NT2/D1 (cell line): ENCODE data around the gene ZNF652.

ENCODE experiments used
- DNase-seq: peaks from one replicate; pipeline ENCODE4 v3.0.0-alpha.2; 2011; ENCODE audit warnings: low read depth, low spot score
- H3K27me3 ChIP-seq: 2 replicates; pipeline ENCODE4 v1.6.0; 2011; ENCODE audit warnings: mild to moderate bottlenecking; ENCODE audit not compliant: insufficient read length, insufficient read depth
- H3K36me3 ChIP-seq: 2 replicates; pipeline ENCODE4 v1.6.1; 2011; ENCODE audit warnings: mild to moderate bottlenecking, low read length, mixed read lengths; ENCODE audit not compliant: insufficient read depth, insufficient read length
- H3K4me1 ChIP-seq: 2 replicates; pipeline ENCODE4 v1.5.1; 2011; ENCODE audit not compliant: insufficient read depth, insufficient read length
- H3K4me3 ChIP-seq: 2 replicates; pipeline ENCODE4 v1.5.1; 2011; ENCODE audit warnings: low read depth; ENCODE audit not compliant: insufficient read length
- H3K9ac ChIP-seq: 2 replicates; pipeline ENCODE4 v1.6.0; 2011; ENCODE audit warnings: low read depth; ENCODE audit not compliant: insufficient read length
- H3K9me3 ChIP-seq: 2 replicates; pipeline ENCODE4 v1.5.1; 2011; ENCODE audit warnings: mild to moderate bottlenecking, low read length; ENCODE audit not compliant: insufficient read depth
- SUZ12 ChIP-seq: IDR thresholded peaks from 2 replicates; pipeline ENCODE4 v1.6.1; 2011; ENCODE audit not compliant: insufficient read length, insufficient read depth; ENCODE audit errors: extremely low read depth
- YY1 ChIP-seq: IDR thresholded peaks from 2 replicates; pipeline ENCODE4 v1.6.1; 2011; ENCODE audit not compliant: insufficient read length, insufficient read depth
- ZNF274 ChIP-seq: IDR thresholded peaks from 2 replicates; pipeline ENCODE4 v1.6.1; 2011; ENCODE audit warnings: mild to moderate bottlenecking, low read depth, low read length

The ZNF652 gene

GRCh38 chr17:49361902-49362722 lies at the start of gene ZNF652:
Gene ZNF652, minus strand, starts transcription at chr17:49362250. Its CDS starts 44,525 bp downstream, at chr17:49317725.
- peak; percentile 90 for DNase-seq
- TF ChIP-seq ZNF274 (no peak), SUZ12 (no peak), YY1 (no peak)
- H3K9ac ChIP-seq, result peak within 1 kb of the TSS; percentile 93
- H3K4me3 ChIP-seq, result peak within 1 kb of the TSS; percentile 92
- no peaks in the 10 kb centered on the region for H3K4me1 ChIP-seq
- no peaks in the 10 kb centered on the region for H3K36me3 ChIP-seq
- no peaks in the 10 kb centered on the region for H3K27me3 ChIP-seq
- H3K9me3 ChIP-seq, result no peaks in the 10 kb centered on the region

DNA sequence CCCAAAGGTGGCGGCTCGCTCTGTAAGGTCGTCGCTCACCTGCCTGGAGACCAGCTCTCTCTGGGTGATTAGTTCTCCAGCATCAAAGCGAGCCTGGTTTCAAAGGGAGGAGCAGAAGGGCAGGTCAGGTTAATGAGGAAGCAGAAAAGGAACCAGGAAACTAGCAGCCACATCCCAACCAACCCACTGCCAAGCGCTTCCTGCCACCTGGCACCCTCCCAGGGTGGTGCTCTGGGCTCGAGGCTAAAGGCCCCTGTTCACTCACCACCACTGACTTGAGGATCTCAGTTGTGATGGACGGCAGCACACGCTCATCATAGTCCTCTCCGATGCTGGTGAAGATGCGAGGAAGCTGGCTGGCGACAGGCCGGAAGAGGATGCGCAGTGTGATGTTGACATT lies 47.0 kb upstream of the ZNF652 start:
- Histone ChIP-seq H3K4me3 (no peak overlapping the region), H3K9me3 (no peaks in the 10 kb centered on the region), H3K4me1 (peaks cover 3% of the 10 kb centered on the region), H3K27me3 (no peaks in the 10 kb centered on the region), H3K9ac (no peak overlapping the region), H3K36me3 (peaks cover 95% of the 10 kb centered on the region)
- no peak for DNase-seq
- TF ChIP-seq SUZ12, result no peak
- TF ChIP-seq YY1, result no peak
- no peak for TF ChIP-seq ZNF274

GRCh38 chr17:49407981-49408501 lies 46.0 kb upstream of the ZNF652 start:
- H3K9me3 ChIP-seq, result no peaks in the 10 kb centered on the region
- DNase-seq, result peak; percentile 54
- peaks cover 99% of the 10 kb centered on the region for H3K36me3 ChIP-seq
- H3K27me3 ChIP-seq, result no peaks in the 10 kb centered on the region
- no peak overlapping the region for H3K4me3 ChIP-seq
- peaks cover 2% of the 10 kb centered on the region for H3K4me1 ChIP-seq
- no peak overlapping the region for H3K9ac ChIP-seq
- no peak for TF ChIP-seq SUZ12
- no peak for TF ChIP-seq YY1
- TF ChIP-seq ZNF274, result no peak

DNA sequence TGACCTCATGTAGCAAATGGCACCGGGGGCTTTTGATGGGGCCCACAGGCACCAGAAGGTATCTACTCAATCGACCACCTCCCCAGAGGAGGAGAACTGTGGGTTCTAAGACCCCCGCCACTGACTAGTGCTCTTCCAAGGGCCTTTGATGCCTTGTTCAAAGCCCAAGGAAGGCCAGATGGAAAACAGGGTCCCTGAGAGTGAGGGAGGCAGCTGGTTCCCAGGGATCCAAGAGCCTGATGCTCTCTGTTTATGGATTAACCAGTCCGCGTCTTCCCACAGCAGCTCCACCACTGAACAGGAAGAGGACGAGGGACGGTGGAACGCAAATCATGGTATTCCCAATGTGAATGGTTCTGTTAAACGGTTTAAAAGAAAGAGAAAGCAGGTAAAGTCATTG lies 45.0 kb upstream of the ZNF652 start:
- no peak for DNase-seq
- no peak for TF ChIP-seq ZNF274
- Histone ChIP-seq H3K4me1 (peaks cover 2% of the 10 kb centered on the region), H3K9ac (no peak overlapping the region), H3K36me3 (peaks cover 99% of the 10 kb centered on the region), H3K4me3 (no peak overlapping the region), H3K9me3 (no peaks in the 10 kb centered on the region), H3K27me3 (no peaks in the 10 kb centered on the region)

DNA sequence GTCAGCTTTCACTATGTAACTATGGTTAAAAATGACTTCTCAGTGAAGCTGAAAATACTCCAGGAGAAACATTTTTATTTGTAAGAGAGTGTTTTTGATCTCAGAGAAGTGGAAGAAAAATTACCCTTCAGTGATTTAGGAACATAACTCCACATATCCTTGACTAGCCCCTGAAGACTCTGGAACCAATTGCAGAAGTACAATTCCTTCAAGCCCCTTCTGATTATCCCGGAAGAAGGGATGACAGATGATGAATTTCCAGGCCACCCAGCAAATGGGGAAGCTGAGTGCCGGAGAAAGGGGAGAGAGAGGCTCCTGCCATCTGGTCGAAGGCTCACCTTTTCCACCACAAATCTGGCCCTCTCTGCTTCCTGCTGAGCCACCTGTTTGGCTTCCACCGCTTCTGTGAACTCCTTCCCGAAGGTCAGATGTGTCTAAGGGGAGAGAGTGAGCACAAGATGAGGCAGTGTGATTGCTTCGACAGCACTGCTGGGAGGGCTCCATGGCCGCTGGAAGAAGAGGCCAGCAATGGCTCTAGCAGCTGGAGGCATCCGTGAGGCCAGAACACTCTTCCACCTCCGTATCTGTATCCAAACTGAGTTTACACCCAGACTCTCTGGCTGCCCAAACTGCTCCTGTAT lies 44.5 kb upstream of the ZNF652 start:
- DNase-seq, result no peak
- no peak for TF ChIP-seq YY1
- no peak for TF ChIP-seq ZNF274
- no peak for TF ChIP-seq SUZ12
- Histone ChIP-seq H3K4me3 (no peak overlapping the region), H3K27me3 (no peaks in the 10 kb centered on the region), H3K4me1 (peaks cover 2% of the 10 kb centered on the region), H3K9me3 (no peaks in the 10 kb centered on the region), H3K9ac (no peak overlapping the region), H3K36me3 (peaks cover 97% of the 10 kb centered on the region)

- Histone ChIP-seq H3K9ac (no peak overlapping the region), H3K4me1 (peaks cover 2% of the 10 kb centered on the region), H3K9me3 (no peaks in the 10 kb centered on the region), H3K27me3 (no peaks in the 10 kb centered on the region), H3K4me3 (no peak overlapping the region), H3K36me3 (peaks cover 81% of the 10 kb centered on the region)
- no peak for TF ChIP-seq SUZ12
- no peak for TF ChIP-seq ZNF274
- no peak for TF ChIP-seq YY1
- no peak for DNase-seq
Observed at GRCh38 chr17:49404906-49405305, 42.9 kb upstream of the ZNF652 start.

DNA sequence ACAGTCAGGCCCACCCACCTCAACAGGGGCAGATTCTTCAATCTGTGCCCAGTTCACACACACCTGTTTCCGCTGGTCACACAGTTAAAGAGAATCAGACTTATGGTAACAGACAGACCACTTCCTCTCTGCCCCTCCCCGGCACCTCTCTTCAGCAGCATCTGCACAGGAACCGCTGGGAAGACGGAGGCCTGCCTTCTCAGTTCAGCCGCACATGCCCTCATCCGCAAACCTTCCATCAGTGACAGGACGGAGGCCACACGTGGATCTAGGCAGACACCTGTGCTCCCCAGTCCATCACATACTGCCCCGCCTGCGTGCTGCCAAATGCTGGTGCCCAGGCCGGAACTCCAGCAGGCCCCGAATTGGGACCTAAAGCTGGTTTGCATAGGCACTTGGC lies 42.3 kb upstream of the ZNF652 start:
- no peak for DNase-seq
- H3K36me3 ChIP-seq, result peaks cover 75% of the 10 kb centered on the region
- H3K4me3 ChIP-seq, result no peak overlapping the region
- H3K4me1 ChIP-seq, result peaks cover 2% of the 10 kb centered on the region
- TF ChIP-seq SUZ12, result no peak
- no peak for TF ChIP-seq ZNF274
- TF ChIP-seq YY1, result no peak
- H3K9ac ChIP-seq, result no peak overlapping the region
- no peaks in the 10 kb centered on the region for H3K9me3 ChIP-seq
- no peaks in the 10 kb centered on the region for H3K27me3 ChIP-seq
